ENCODE measurements around the gene ABHD16B. TPM values are rescaled to one million over a fixed set of nuclear protein-coding genes. Genes with fewer than 3 reads are reported as not detected.

The ABHD16B gene
- total RNA-seq, 3 donors from 2014 or later (not counting 1 experiment from before 2014, with no cell fraction given), result not detected

- H3K36me3 Mint-ChIP-seq, result no peaks in the 10 kb centered on the region
- no peak for DNase-seq
- peaks cover 34% of the 10 kb centered on the region for H3K36me3 ChIP-seq (ENCODE audit: control insufficient read depth, insufficient read depth, low read length)
Measured at GRCh38 chr20:63890616-63891015, 29.3 kb downstream of the ABHD16B start.

GRCh38 chr20:63891061-63892002, 30.0 kb downstream of the ABHD16B start:
- ATAC-seq (no peak), DNase-seq (no peak)
- no peak overlapping the region for H3K4me3 Mint-ChIP-seq
- no peak overlapping the region for H3K27ac Mint-ChIP-seq
- no peak for TF ChIP-seq CTCF (IDR thresholded peaks at IDR 0.05)
- H3K4me1 ChIP-seq (ENCODE audit: control insufficient read depth, insufficient read depth, low read length), result peaks cover 12% of the 10 kb centered on the region
- H3K27ac ChIP-seq (ENCODE audit: low read length), result no peak overlapping the region
- WGBS (ENCODE audit: insufficient coverage), result 93% methylated on average over 29 of the region's 29 CpGs
- no peaks in the 10 kb centered on the region for H3K9me3 ChIP-seq (ENCODE audit: control insufficient read depth, insufficient read depth, low read length)
- peaks cover 13 to 15% of the 10 kb centered on the region in 2 donors for H3K4me1 Mint-ChIP-seq
- no peak overlapping the region for H3K4me3 ChIP-seq (ENCODE audit: low read length)
- no peaks in the 10 kb centered on the region for H3K27me3 Mint-ChIP-seq (ENCODE audit: low read depth in 2 of 2)
- no peaks in the 10 kb centered on the region for H3K27me3 ChIP-seq (ENCODE audit: control insufficient read depth, insufficient read depth, low read length)
- no peaks in the 10 kb centered on the region for H3K9me3 Mint-ChIP-seq
- peaks cover 32% of the 10 kb centered on the region for H3K36me3 ChIP-seq (ENCODE audit: control insufficient read depth, insufficient read depth, low read length)
- intact Hi-C loops (cut with micrococcal nuclease), result no loop called here
- no peaks in the 10 kb centered on the region for H3K36me3 Mint-ChIP-seq

More at GRCh38 chr20:63890616-63891015, 29.3 kb downstream of the ABHD16B start:
- intact Hi-C loops (cut with micrococcal nuclease), result no loop called here
- Histone ChIP-seq H3K4me1 (ENCODE audit: control insufficient read depth, insufficient read depth, low read length) (peaks cover 8% of the 10 kb centered on the region), H3K27ac (ENCODE audit: low read length) (no peak overlapping the region), H3K4me3 (ENCODE audit: low read length) (no peak overlapping the region), H3K9me3 (ENCODE audit: control insufficient read depth, insufficient read depth, low read length) (no peaks in the 10 kb centered on the region), H3K27me3 (ENCODE audit: control insufficient read depth, insufficient read depth, low read length) (no peaks in the 10 kb centered on the region)
- Mint-ChIP-seq H3K27ac (no peak overlapping the region), H3K9me3 (no peaks in the 10 kb centered on the region), H3K27me3 (ENCODE audit: low read depth in 2 of 2) (no peaks in the 10 kb centered on the region), H3K4me3 (no peak overlapping the region), H3K4me1 (peaks cover 6 to 8% of the 10 kb centered on the region in 2 donors)
- no peak for TF ChIP-seq CTCF (IDR thresholded peaks at IDR 0.05)
- no peak for ATAC-seq
- 91% methylated on average over 5 of the region's 7 CpGs for WGBS (ENCODE audit: insufficient coverage)

DNA sequence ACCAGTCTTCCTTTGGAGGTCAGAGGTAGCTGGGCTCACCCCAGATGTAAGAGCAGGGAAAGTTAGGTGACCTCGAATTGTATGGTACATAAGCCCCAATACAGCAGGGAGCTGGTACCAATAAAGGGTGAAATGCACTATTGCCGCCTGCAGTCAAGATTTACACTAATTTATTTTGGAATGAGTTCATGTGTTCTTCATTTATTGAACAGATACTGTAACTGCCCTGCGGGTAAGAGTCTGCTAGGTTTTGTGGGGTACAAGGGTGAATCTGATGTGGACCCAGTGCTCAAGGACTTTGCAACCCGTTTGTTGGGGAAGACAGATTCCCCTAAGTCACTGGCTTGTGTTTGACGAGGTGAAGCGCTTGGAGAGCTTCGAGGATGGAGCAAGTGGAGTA, 31.1 kb downstream of the ABHD16B start:
- WGBS (ENCODE audit: insufficient coverage), result 93% methylated on average over 7 of the region's 7 CpGs
- Mint-ChIP-seq H3K36me3 (no peaks in the 10 kb centered on the region), H3K27me3 (ENCODE audit: low read depth in 2 of 2) (no peaks in the 10 kb centered on the region), H3K27ac (no peak overlapping the region), H3K4me1 (peaks cover 21 to 22% of the 10 kb centered on the region in 2 donors), H3K9me3 (no peaks in the 10 kb centered on the region), H3K4me3 (no peak overlapping the region)
- ATAC-seq, result no peak
- no peak overlapping the region for H3K4me3 ChIP-seq (ENCODE audit: low read length)
- peaks cover 23% of the 10 kb centered on the region for H3K4me1 ChIP-seq (ENCODE audit: control insufficient read depth, insufficient read depth, low read length)
- DNase-seq, result no peak
- intact Hi-C loops (cut with micrococcal nuclease), result no loop called here
- H3K27ac ChIP-seq (ENCODE audit: low read length), result no peak overlapping the region
- TF ChIP-seq CTCF (IDR thresholded peaks at IDR 0.05), result no peak
- no peaks in the 10 kb centered on the region for H3K9me3 ChIP-seq (ENCODE audit: control insufficient read depth, insufficient read depth, low read length)
- H3K27me3 ChIP-seq (ENCODE audit: control insufficient read depth, insufficient read depth, low read length), result no peaks in the 10 kb centered on the region
- H3K36me3 ChIP-seq (ENCODE audit: control insufficient read depth, insufficient read depth, low read length), result peaks cover 28% of the 10 kb centered on the region
